Measurements from ENCODE around the gene XRN1. TPM values are rescaled to one million over a fixed set of nuclear protein-coding genes. Genes with fewer than 3 reads are reported as not detected.
"Not testable (repeated sequence)": the region's sequence is repeated elsewhere in the genome, so short reads cannot be mapped to it uniquely, and the experiment has no call there.

Gene XRN1
- total and polyA plus RNA-seq, 2 donors (not counting 1 experiment from before 2014, with no cell fraction given) = 19.9 to 55.7 TPM

GRCh38 chr3:142366434-142366833 lies 81.4 kb downstream of the XRN1 start:
- no peak for DNase-seq (ENCODE audit: low read depth in 2 of 2)

GRCh38 chr3:142363936-142364467 lies 83.8 kb downstream of the XRN1 start:
- H3K79me2 ChIP-seq (ENCODE audit: control insufficient read depth, insufficient read depth, low read length) = no peaks in the 10 kb centered on the region
- no peak for DNase-seq (ENCODE audit: low read depth in 2 of 2)
- no peak for TF ChIP-seq CTCF (conservative IDR thresholded peaks at IDR 0.05 in 1 of 2, IDR thresholded peaks at IDR 0.05 in 1 of 2; ENCODE audit: low read depth in 1 of 2, low read length in 2 of 2)
- no peak for TF ChIP-seq EZH2 (IDR thresholded peaks at IDR 0.05; ENCODE audit: low read length, missing control alignments)
- H3K4me1 ChIP-seq (ENCODE audit: control insufficient read depth, extremely low read depth, insufficient read depth, low read length) = no peaks in the 10 kb centered on the region
- H3K27me3 ChIP-seq (ENCODE audit: control insufficient read depth, insufficient read depth, low read length) = no peaks in the 10 kb centered on the region
- H3K27ac ChIP-seq (ENCODE audit: insufficient read depth, low read length) = no peak overlapping the region
- H3K9me3 ChIP-seq (ENCODE audit: control insufficient read depth, insufficient read depth, low read depth, low read length) = no peaks in the 10 kb centered on the region
- peaks cover 3% of the 10 kb centered on the region for H3K36me3 ChIP-seq (ENCODE audit: control insufficient read depth, insufficient read depth, low read length)
- no peak overlapping the region for H3K9ac ChIP-seq (ENCODE audit: insufficient read depth, low read length)
- H2AFZ ChIP-seq (ENCODE audit: low read length) = no peak overlapping the region
- H3K4me3 ChIP-seq (replicated peaks in 1 of 4; ENCODE audit: control extremely low read depth in 1 of 4, insufficient read depth in 1 of 4, low read depth in 3 of 4, low read length in 4 of 4) = no peak overlapping the region
- no peak overlapping the region for H3K4me2 ChIP-seq (ENCODE audit: extremely low read depth, insufficient read depth, low read length)
- H4K20me1 ChIP-seq (ENCODE audit: control insufficient read depth, extremely low read depth, insufficient read depth, low read length) = no peaks in the 10 kb centered on the region

More at GRCh38 chr3:142366434-142366833, 81.4 kb downstream of the XRN1 start:
- Histone ChIP-seq H4K20me1 (ENCODE audit: control insufficient read depth, extremely low read depth, insufficient read depth, low read length) (no peaks in the 10 kb centered on the region), H3K27me3 (ENCODE audit: control insufficient read depth, insufficient read depth, low read length) (no peaks in the 10 kb centered on the region), H3K27ac (ENCODE audit: insufficient read depth, low read length) (no peak overlapping the region), H3K4me3 (replicated peaks in 1 of 4; ENCODE audit: control extremely low read depth in 1 of 4, insufficient read depth in 1 of 4, low read depth in 3 of 4, low read length in 4 of 4) (no peak overlapping the region), H3K36me3 (ENCODE audit: control insufficient read depth, insufficient read depth, low read length) (peaks cover 3% of the 10 kb centered on the region), H3K79me2 (ENCODE audit: control insufficient read depth, insufficient read depth, low read length) (no peaks in the 10 kb centered on the region), H3K4me2 (ENCODE audit: extremely low read depth, insufficient read depth, low read length) (no peak overlapping the region), H3K9ac (ENCODE audit: insufficient read depth, low read length) (no peak overlapping the region), H3K9me3 (ENCODE audit: control insufficient read depth, insufficient read depth, low read depth, low read length) (no peaks in the 10 kb centered on the region), H3K4me1 (ENCODE audit: control insufficient read depth, extremely low read depth, insufficient read depth, low read length) (no peaks in the 10 kb centered on the region), H2AFZ (ENCODE audit: low read length) (no peak overlapping the region)
- no peak for TF ChIP-seq EZH2 (IDR thresholded peaks at IDR 0.05; ENCODE audit: low read length, missing control alignments)
- TF ChIP-seq CTCF (conservative IDR thresholded peaks at IDR 0.05 in 1 of 2, IDR thresholded peaks at IDR 0.05 in 1 of 2; ENCODE audit: low read depth in 1 of 2, low read length in 2 of 2) = peak in 1 of 2 donors; percentile 15

GRCh38 chr3:142363433-142363832 lies 84.4 kb downstream of the XRN1 start:
- H3K4me3 ChIP-seq (replicated peaks in 1 of 4; ENCODE audit: control extremely low read depth in 1 of 4, insufficient read depth in 1 of 4, low read depth in 3 of 4, low read length in 4 of 4); H3K4me1 ChIP-seq (ENCODE audit: control insufficient read depth, extremely low read depth, insufficient read depth, low read length); DNase-seq (ENCODE audit: low read depth in 2 of 2); H3K4me2 ChIP-seq (ENCODE audit: extremely low read depth, insufficient read depth, low read length); H3K27me3 ChIP-seq (ENCODE audit: control insufficient read depth, insufficient read depth, low read length); H3K9ac ChIP-seq (ENCODE audit: insufficient read depth, low read length); H3K27ac ChIP-seq (ENCODE audit: insufficient read depth, low read length); H3K79me2 ChIP-seq (ENCODE audit: control insufficient read depth, insufficient read depth, low read length); H2AFZ ChIP-seq (ENCODE audit: low read length); H3K9me3 ChIP-seq (ENCODE audit: control insufficient read depth, insufficient read depth, low read depth, low read length); H4K20me1 ChIP-seq (ENCODE audit: control insufficient read depth, extremely low read depth, insufficient read depth, low read length); H3K36me3 ChIP-seq (ENCODE audit: control insufficient read depth, insufficient read depth, low read length): not testable (repeated sequence)
